HG02571 (cell line): ENCODE measurements around the gene AP3B1.

Experiments
- ATAC-seq: cut with Tn5 transposase; IDR thresholded peaks from one replicate; pipeline ENCODE4 v1.9.1; 2021; ENCODE audit warnings: mild to moderate bottlenecking, moderate library complexity; ENCODE audit not compliant: unreplicated experiment

The AP3B1 gene

GRCh38 chr5:78289911-78290310, 4.6 kb downstream of the AP3B1 start:
- ATAC-seq: no peak

GRCh38 chr5:78288246-78288645, 6.3 kb downstream of the AP3B1 start:
- ATAC-seq: no peak

GRCh38 chr5:78287833-78288232, 6.7 kb downstream of the AP3B1 start:
- no peak for ATAC-seq

- no peak for ATAC-seq
These were observed 7.3 kb downstream of the AP3B1 start for GRCh38 chr5:78287169-78287568.

- no peak for ATAC-seq
These were observed 8.2 kb downstream of the AP3B1 start for GRCh38 chr5:78286290-78286689.

GRCh38 chr5:78283802-78284201, 10.7 kb downstream of the AP3B1 start:
- ATAC-seq: no peak

GRCh38 chr5:78283105-78283504, 11.4 kb downstream of the AP3B1 start:
- ATAC-seq: no peak

- no peak for ATAC-seq
These were observed 14.2 kb downstream of the AP3B1 start for GRCh38 chr5:78280261-78280660.

- no peak for ATAC-seq
These were observed 15.3 kb downstream of the AP3B1 start for GRCh38 chr5:78279194-78279593.

GRCh38 chr5:78277715-78278114, 16.8 kb downstream of the AP3B1 start:
- no peak for ATAC-seq

- ATAC-seq: no peak
These were observed 18.4 kb downstream of the AP3B1 start for GRCh38 chr5:78275998-78276543.

GRCh38 chr5:78274540-78275197, 19.8 kb downstream of the AP3B1 start:
- no peak for ATAC-seq

GRCh38 chr5:78273436-78273835, 21.1 kb downstream of the AP3B1 start:
- no peak for ATAC-seq

GRCh38 chr5:78271766-78272165, 22.7 kb downstream of the AP3B1 start:
- ATAC-seq: no peak

GRCh38 chr5:78269088-78269703, 25.3 kb downstream of the AP3B1 start:
- ATAC-seq: no peak

- ATAC-seq: no peak
These were observed 26.1 kb downstream of the AP3B1 start for GRCh38 chr5:78268356-78268755.

- ATAC-seq: no peak
These were observed 29.3 kb downstream of the AP3B1 start for GRCh38 chr5:78265163-78265562.

- ATAC-seq: no peak
These were observed 29.9 kb downstream of the AP3B1 start for GRCh38 chr5:78264600-78264999.

- no peak for ATAC-seq
These were observed 33.7 kb downstream of the AP3B1 start for GRCh38 chr5:78260771-78261170.

GRCh38 chr5:78253201-78253600, 41.3 kb downstream of the AP3B1 start:
- ATAC-seq: no peak

GRCh38 chr5:78252715-78253114, 41.8 kb downstream of the AP3B1 start:
- ATAC-seq: no peak

GRCh38 chr5:78251663-78252284, 42.7 kb downstream of the AP3B1 start:
- no peak for ATAC-seq
